GM19324 (cell line): Measurements from ENCODE around the gene LRRC36.

Experiments
- ATAC-seq: cut with Tn5 transposase; IDR thresholded peaks from one replicate; pipeline ENCODE4 v1.9.1; 2021; ENCODE audit warnings: mild to moderate bottlenecking, moderate library complexity; ENCODE audit not compliant: unreplicated experiment, low FRiP score

LRRC36 gene

GRCh38 chr16:67419931-67420330, 93.3 kb downstream of the LRRC36 start:
- ATAC-seq = no peak

- ATAC-seq = no peak
Measured at GRCh38 chr16:67421030-67421429, 94.4 kb downstream of the LRRC36 start.

GRCh38 chr16:67423015-67423414, 96.4 kb downstream of the LRRC36 start:
- no peak for ATAC-seq

- ATAC-seq = no peak
Measured at GRCh38 chr16:67423611-67424260, 97.1 kb downstream of the LRRC36 start.

GRCh38 chr16:67424261-67424615, 97.6 kb downstream of the LRRC36 start:
- ATAC-seq = no peak

- ATAC-seq = no peak
Measured at GRCh38 chr16:67425061-67425460, 98.4 kb downstream of the LRRC36 start.

GRCh38 chr16:67425580-67425979, 99.0 kb downstream of the LRRC36 start:
- ATAC-seq = no peak

GRCh38 chr16:67426022-67426421, 99.4 kb downstream of the LRRC36 start:
- no peak for ATAC-seq

- no peak for ATAC-seq
Measured at GRCh38 chr16:67426950-67427349, 100.3 kb downstream of the LRRC36 start.

GRCh38 chr16:67428146-67428731, 101.6 kb downstream of the LRRC36 start:
- no peak for ATAC-seq

GRCh38 chr16:67429053-67429798, 102.6 kb downstream of the LRRC36 start:
- ATAC-seq = no peak

GRCh38 chr16:67429799-67430503, 103.3 kb downstream of the LRRC36 start:
- no peak for ATAC-seq

- no peak for ATAC-seq
Measured at GRCh38 chr16:67430504-67430976, 103.9 kb downstream of the LRRC36 start.

GRCh38 chr16:67430977-67431774, 104.6 kb downstream of the LRRC36 start, which contains the start of gene HSD11B2:
TSS of gene HSD11B2 (plus strand) at chr16:67431121. CDS start at chr16:67431249, 128 bp downstream.
- ATAC-seq = no peak

GRCh38 chr16:67431775-67432505, 105.3 kb downstream of the LRRC36 start:
- ATAC-seq = no peak

GRCh38 chr16:67432506-67432890, 105.9 kb downstream of the LRRC36 start:
- ATAC-seq = no peak

- ATAC-seq = no peak
Measured at GRCh38 chr16:67433131-67433719, 106.6 kb downstream of the LRRC36 start.
